Neuronal stem cell (in vitro differentiated cells): Measurements from ENCODE around the gene WDR45. TPM values are rescaled to one million over a fixed set of nuclear protein-coding genes. Genes with fewer than 3 reads are reported as not detected.
A peak's percentile ranks its signal among the peaks of the same experiment; 100 is the strongest.
"Not testable (repeated sequence)": the region's sequence is repeated elsewhere in the genome, so short reads cannot be mapped to it uniquely, and the experiment has no call there.

Experiments
- DNase-seq: peaks from one replicate; pipeline ENCODE4 v3.0.0-alpha.2; 2013; ENCODE audit warnings: low spot score
- H2AFZ ChIP-seq: one replicate; pipeline ENCODE4 v1.6.1; 2013; ENCODE audit warnings: mild to moderate bottlenecking, low read length, inconsistent platforms
- H2AK5ac ChIP-seq: 2 replicates; pipeline ENCODE4 v1.6.1; 2013; ENCODE audit warnings: low read depth, mild to moderate bottlenecking, inconsistent platforms, low read length, moderate library complexity, mixed read lengths
- H2BK120ac ChIP-seq: 2 replicates; pipeline ENCODE4 v1.6.1; 2013; ENCODE audit warnings: low read depth, mild to moderate bottlenecking, inconsistent platforms, low read length, moderate library complexity, mixed read lengths
- H2BK12ac ChIP-seq: one replicate; pipeline ENCODE4 v1.6.1; 2013; ENCODE audit warnings: low read length, inconsistent platforms
- H2BK15ac ChIP-seq: 2 replicates; pipeline ENCODE4 v1.6.1; 2013; ENCODE audit warnings: mild to moderate bottlenecking, low read length, inconsistent platforms, mixed read lengths
- H2BK5ac ChIP-seq: one replicate; pipeline ENCODE4 v1.6.1; 2013; ENCODE audit warnings: inconsistent platforms, mild to moderate bottlenecking, low read length, moderate library complexity
- H3K14ac ChIP-seq: one replicate; pipeline ENCODE4 v1.6.1; 2013; ENCODE audit warnings: low read length, inconsistent platforms
- H3K18ac ChIP-seq: 2 replicates; pipeline ENCODE4 v1.6.1; 2013; ENCODE audit warnings: low read length, inconsistent platforms
- H3K23ac ChIP-seq: 2 replicates; pipeline ENCODE4 v1.6.1; 2013; ENCODE audit warnings: low read depth, mild to moderate bottlenecking, mixed read lengths, low read length, inconsistent platforms; ENCODE audit not compliant: poor library complexity
- H3K27ac ChIP-seq: replicated peaks from 3 replicates; pipeline ENCODE4 v1.5.1; 2013; ENCODE audit warnings: low read length, inconsistent platforms
- H3K27me3 ChIP-seq, 3 experiments: 2 replicates each; pipeline ENCODE4 v1.6.1; 2013; ENCODE audit warnings: low read length in 3 of 3, mild to moderate bottlenecking in 2 of 3, inconsistent platforms in 1 of 3, low read depth in 1 of 3, mixed read lengths in 1 of 3, moderate library complexity in 1 of 3; ENCODE audit not compliant: control insufficient read depth in 3 of 3, insufficient read depth in 3 of 3
- H3K36me3 ChIP-seq, 2 donors: replicated peaks in 1 of 2; 2 replicates each; pipeline ENCODE4 v1.6.1; 2013; ENCODE audit warnings: low read length in 2 of 2; ENCODE audit not compliant: control insufficient read depth in 2 of 2, insufficient read depth in 2 of 2
- H3K4ac ChIP-seq: 2 replicates; pipeline ENCODE4 v1.6.1; 2013; ENCODE audit warnings: inconsistent platforms, mild to moderate bottlenecking, low read length, moderate library complexity
- H3K4me1 ChIP-seq, 2 donors: 1 replicate in 1 of 2; 2 replicates in 1 of 2; pipeline ENCODE4 v1.6.1; 2013; ENCODE audit warnings: low read length in 2 of 2, low read depth in 1 of 2; ENCODE audit not compliant: control insufficient read depth in 2 of 2, insufficient read depth in 1 of 2
- H3K4me2 ChIP-seq: one replicate; pipeline ENCODE4 v1.6.1; 2013; ENCODE audit warnings: mild to moderate bottlenecking, low read length, inconsistent platforms; ENCODE audit not compliant: insufficient read depth, poor library complexity, severe bottlenecking
- H3K4me3 ChIP-seq, 2 donors: 2 replicates each; pipeline ENCODE4 v1.5.1; 2013; ENCODE audit warnings: low read length in 2 of 2, mild to moderate bottlenecking in 2 of 2, inconsistent platforms in 1 of 2, moderate library complexity in 1 of 2
- H3K79me1 ChIP-seq: one replicate; pipeline ENCODE4 v1.6.1; 2013; ENCODE audit warnings: low read depth, mild to moderate bottlenecking, inconsistent platforms, low read length, moderate library complexity
- H3K9ac ChIP-seq: one replicate; pipeline ENCODE4 v1.6.1; 2013; ENCODE audit warnings: mild to moderate bottlenecking, low read depth, low read length, inconsistent platforms; ENCODE audit not compliant: poor library complexity
- H3K9me3 ChIP-seq, 2 donors: replicated peaks in 1 of 2; 2 replicates each; pipeline versions ENCODE3 to v1.6.1; 2013; ENCODE audit warnings: low read length in 2 of 2, mild to moderate bottlenecking in 2 of 2, inconsistent platforms in 1 of 2, low read depth in 1 of 2, mixed read lengths in 1 of 2, moderate library complexity in 1 of 2; ENCODE audit not compliant: control insufficient read depth in 2 of 2, insufficient read depth in 1 of 2
- H4K8ac ChIP-seq: one replicate; pipeline ENCODE4 v1.6.1; 2013; ENCODE audit warnings: low read depth, mild to moderate bottlenecking, inconsistent platforms, low read length, moderate library complexity
- H4K91ac ChIP-seq: one replicate; pipeline ENCODE4 v1.6.1; 2013; ENCODE audit warnings: low read length, low read depth, mild to moderate bottlenecking, inconsistent platforms; ENCODE audit not compliant: poor library complexity
- WGBS, 2 donors: extraction: QIAGEN DNeasy Blood & Tissue Kit; methylation state at CpG; one replicate each; pipeline ENCODE4 v1.1.7; 2013; ENCODE audit warnings: missing lambda C conversion rate in 2 of 2, mixed read lengths in 1 of 2; ENCODE audit not compliant: insufficient read length in 2 of 2, insufficient replicate concordance in 1 of 2; ENCODE audit errors: extremely low coverage in 2 of 2; 5-methylcytosine and 5-hydroxymethylcytosine counted together
- polyA plus RNA-seq, 2 experiments: library from polyadenylated mRNA; stranded (reverse); fragments of 200-250 nt; gene quantifications; one replicate each; pipeline ENCODE4 v1.2.3, GENCODE V29; 2013

The WDR45 gene
- 17.0 TPM for polyA plus RNA-seq (2013, experiment 1 of 2)
- 16.8 TPM for polyA plus RNA-seq (2013, experiment 2 of 2)

GRCh38 chrX:49079489-49080428 lies at the start of gene WDR45:
TSS of gene WDR45 (minus strand) at chrX:49079887. CDS start at chrX:49078095, 1,792 bp downstream.
- WGBS, 2 donors: no CpG with 5 or more reads among the region's 55 CpGs
- H4K8ac ChIP-seq: no peak within 1 kb of the TSS

GRCh38 chrX:49129427-49129826 lies 49.7 kb upstream of the WDR45 start:
- no peak overlapping the region for H2BK12ac ChIP-seq
- no peak overlapping the region for H3K4me3 ChIP-seq
- H2AFZ ChIP-seq: no peak overlapping the region
- no peaks in the 10 kb centered on the region for H3K9me3 ChIP-seq
- no peaks in the 10 kb centered on the region for H3K27me3 ChIP-seq
- no peaks in the 10 kb centered on the region for H3K36me3 ChIP-seq
- no peak overlapping the region for H2AK5ac ChIP-seq
- no peak for DNase-seq
- H3K4me2 ChIP-seq: no peak overlapping the region
- H3K27ac ChIP-seq: no peak overlapping the region
- no peaks in the 10 kb centered on the region for H3K4me1 ChIP-seq
- no peak overlapping the region for H3K4ac ChIP-seq
- no peak overlapping the region for H4K8ac ChIP-seq
- no peak overlapping the region for H3K9ac ChIP-seq
- no peak overlapping the region for H3K23ac ChIP-seq
- no peak overlapping the region for H3K18ac ChIP-seq
- no CpG with 5 or more reads among the region's 4 CpGs for WGBS, 2 donors
- no peak overlapping the region for H3K14ac ChIP-seq
- no peak overlapping the region for H2BK5ac ChIP-seq
- no peak overlapping the region for H2BK15ac ChIP-seq
- no peak overlapping the region for H2BK120ac ChIP-seq
- no peaks in the 10 kb centered on the region for H3K79me1 ChIP-seq
- no peak overlapping the region for H4K91ac ChIP-seq

More at GRCh38 chrX:49079489-49080428, at the start of gene WDR45:
- Histone ChIP-seq H3K27ac (no peak within 1 kb of the TSS), H3K4me2 (peak within 1 kb of the TSS; percentile 62), H3K36me3 (peaks cover 0 to 17% of the 10 kb centered on the region in 2 donors), H3K14ac (no peak within 1 kb of the TSS), H3K23ac (peak within 1 kb of the TSS; percentile 65), H2AFZ (peak within 1 kb of the TSS; percentile 90), H3K4me1 (peaks cover 0 to 2% of the 10 kb centered on the region in 2 donors), H2BK120ac (no peak within 1 kb of the TSS), H3K4me3 (peak within 1 kb of the TSS; percentile 81 to 88), H3K9ac (peak within 1 kb of the TSS; percentile 70), H3K18ac (peak within 1 kb of the TSS; percentile 48), H4K91ac (no peak within 1 kb of the TSS), H3K27me3 (no peaks in the 10 kb centered on the region), H2BK12ac (no peak within 1 kb of the TSS), H2AK5ac (no peak within 1 kb of the TSS), H2BK5ac (peak within 1 kb of the TSS; percentile 66), H3K79me1 (no peaks in the 10 kb centered on the region), H2BK15ac (no peak within 1 kb of the TSS), H3K4ac (no peak within 1 kb of the TSS), H3K9me3 (no peaks in the 10 kb centered on the region)
- DNase-seq: peak; percentile 31

- not testable (repeated sequence) for H4K8ac ChIP-seq, H3K4me1 ChIP-seq, H3K36me3 ChIP-seq, H3K4me2 ChIP-seq, H2AK5ac ChIP-seq, H4K91ac ChIP-seq, DNase-seq, H3K4me3 ChIP-seq, H3K27ac ChIP-seq, H3K9ac ChIP-seq, H3K14ac ChIP-seq, H3K4ac ChIP-seq, H3K23ac ChIP-seq, H2BK120ac ChIP-seq, H2BK15ac ChIP-seq, H3K18ac ChIP-seq, H3K27me3 ChIP-seq, H2AFZ ChIP-seq, H3K79me1 ChIP-seq, H3K9me3 ChIP-seq, H2BK12ac ChIP-seq, H2BK5ac ChIP-seq
- WGBS, 2 donors: no CpG with 5 or more reads among the region's 13 CpGs
Observed at GRCh38 chrX:49127742-49128258, 48.1 kb upstream of the WDR45 start.

- no CpG with 5 or more reads among the region's 5 CpGs for WGBS, 2 donors
- H2BK15ac ChIP-seq: no peak overlapping the region
- H2AK5ac ChIP-seq: no peak overlapping the region
- no peak overlapping the region for H3K23ac ChIP-seq
- peaks cover 1% of the 10 kb centered on the region for H3K79me1 ChIP-seq
- H3K27me3 ChIP-seq: no peaks in the 10 kb centered on the region
- H2BK120ac ChIP-seq: no peak overlapping the region
- H2BK5ac ChIP-seq: no peak overlapping the region
- no peak for DNase-seq
- H3K4ac ChIP-seq: no peak overlapping the region
- H2BK12ac ChIP-seq: no peak overlapping the region
- no peak overlapping the region for H4K8ac ChIP-seq
- peak overlapping the region; percentile 42 for H3K4me2 ChIP-seq
- peak overlapping the region in 1 of 2 donors; percentile 74 for H3K4me3 ChIP-seq
- H3K18ac ChIP-seq: no peak overlapping the region
- no peak overlapping the region for H3K27ac ChIP-seq
- peaks cover 0 to 2% of the 10 kb centered on the region in 2 donors for H3K4me1 ChIP-seq
- H3K9ac ChIP-seq: no peak overlapping the region
- no peak overlapping the region for H3K14ac ChIP-seq
- no peak overlapping the region for H2AFZ ChIP-seq
- H3K9me3 ChIP-seq: no peaks in the 10 kb centered on the region
- peaks cover 10 to 23% of the 10 kb centered on the region in 2 donors for H3K36me3 ChIP-seq
- no peak overlapping the region for H4K91ac ChIP-seq
Observed at GRCh38 chrX:49122499-49122898, 42.8 kb upstream of the WDR45 start.
